HG02763 (cell line): ENCODE results near the gene ZFP36.

Experiments
- ATAC-seq: cut with Tn5 transposase; IDR thresholded peaks from one replicate; pipeline ENCODE4 v1.9.1; 2021; ENCODE audit warnings: mild to moderate bottlenecking, moderate library complexity; ENCODE audit not compliant: unreplicated experiment

The ZFP36 gene

DNA sequence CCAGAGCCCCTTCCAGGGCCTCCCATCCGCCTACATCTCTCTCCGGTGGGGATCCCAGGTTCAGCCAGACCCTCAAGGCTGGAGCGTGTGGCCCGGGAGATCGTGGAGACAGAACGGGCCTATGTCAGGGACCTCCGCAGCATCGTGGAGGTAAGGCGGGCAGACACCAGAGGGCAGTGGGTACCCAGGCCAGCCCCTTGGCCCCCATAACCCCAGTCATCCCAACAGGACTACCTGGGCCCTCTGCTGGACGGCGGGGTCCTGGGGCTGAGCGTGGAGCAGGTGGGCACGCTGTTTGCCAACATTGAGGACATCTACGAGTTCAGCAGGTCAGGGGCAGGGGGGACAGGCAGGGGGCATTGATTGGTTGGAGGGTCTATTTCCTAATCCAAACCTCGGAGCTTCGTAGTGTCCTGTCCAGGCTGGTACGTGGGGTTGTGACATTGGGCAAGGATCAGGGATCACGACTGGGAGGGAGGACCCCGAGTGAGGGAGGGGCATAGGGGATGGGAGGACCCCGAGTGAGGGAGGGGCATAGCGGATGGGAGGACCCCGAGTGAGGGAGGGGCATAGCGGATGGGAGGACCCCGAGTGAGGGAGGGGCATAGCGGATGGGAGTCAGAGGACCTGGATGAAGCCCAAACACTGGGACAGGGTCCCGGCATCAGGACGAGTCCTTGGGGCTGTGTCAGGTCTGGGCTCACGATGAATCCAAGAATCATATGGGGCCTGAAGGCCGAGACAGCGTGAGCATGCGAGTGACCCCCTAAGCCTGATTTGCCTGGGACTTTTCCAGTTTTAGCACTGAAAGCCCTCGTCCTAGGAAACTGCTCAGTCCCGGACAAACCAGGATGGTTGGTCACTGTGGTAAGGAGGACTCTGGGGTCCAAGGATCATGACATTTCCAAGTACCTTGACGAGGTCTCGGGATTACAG, 8.7 kb downstream of the ZFP36 start:
- ATAC-seq: no peak

DNA sequence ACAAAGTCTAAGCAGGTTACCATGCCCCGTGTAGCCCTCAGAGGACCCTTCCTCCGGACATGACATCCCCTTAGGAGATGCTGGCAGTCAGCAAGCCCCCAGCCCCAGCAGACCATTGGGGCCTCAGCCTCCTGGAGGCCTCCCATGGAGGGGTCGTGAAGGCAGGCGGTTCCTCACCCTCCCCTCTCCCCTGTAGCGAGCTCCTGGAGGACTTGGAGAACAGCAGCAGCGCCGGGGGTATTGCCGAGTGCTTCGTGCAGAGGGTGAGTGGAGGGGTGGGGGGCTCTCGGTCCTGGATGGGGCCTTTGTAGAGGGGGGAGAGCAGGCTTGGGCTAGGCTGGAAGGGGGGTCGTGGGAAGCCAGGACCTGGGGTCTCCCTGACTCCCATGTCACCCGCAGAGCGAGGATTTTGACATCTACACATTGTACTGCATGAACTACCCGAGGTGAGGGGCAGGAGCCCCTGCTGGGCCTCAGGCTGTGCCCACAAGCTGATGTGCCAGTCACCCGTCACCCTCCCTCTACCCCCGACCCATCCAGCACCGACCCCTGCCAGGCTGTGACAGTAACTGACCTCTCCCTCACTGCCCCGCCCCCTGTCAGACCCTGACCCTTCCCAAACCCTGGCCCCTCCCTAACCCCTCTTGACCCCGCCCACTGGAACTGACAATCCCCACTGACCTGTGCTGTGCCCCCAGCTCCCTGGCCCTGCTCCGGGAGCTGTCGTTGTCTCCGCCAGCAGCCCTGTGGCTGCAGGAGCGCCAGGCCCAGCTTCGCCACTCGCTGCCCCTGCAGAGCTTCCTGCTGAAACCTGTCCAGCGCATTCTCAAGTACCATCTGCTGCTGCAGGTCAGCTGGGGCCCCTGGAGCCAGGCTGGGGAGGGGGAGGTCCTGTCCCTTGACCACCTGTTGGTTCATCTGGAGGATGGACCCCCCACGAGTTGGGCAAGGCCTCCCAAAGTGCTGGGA, 9.8 kb downstream of the ZFP36 start:
- ATAC-seq: no peak

GRCh38 chr19:39417463-39418181, 11.0 kb downstream of the ZFP36 start:
- ATAC-seq: no peak

DNA sequence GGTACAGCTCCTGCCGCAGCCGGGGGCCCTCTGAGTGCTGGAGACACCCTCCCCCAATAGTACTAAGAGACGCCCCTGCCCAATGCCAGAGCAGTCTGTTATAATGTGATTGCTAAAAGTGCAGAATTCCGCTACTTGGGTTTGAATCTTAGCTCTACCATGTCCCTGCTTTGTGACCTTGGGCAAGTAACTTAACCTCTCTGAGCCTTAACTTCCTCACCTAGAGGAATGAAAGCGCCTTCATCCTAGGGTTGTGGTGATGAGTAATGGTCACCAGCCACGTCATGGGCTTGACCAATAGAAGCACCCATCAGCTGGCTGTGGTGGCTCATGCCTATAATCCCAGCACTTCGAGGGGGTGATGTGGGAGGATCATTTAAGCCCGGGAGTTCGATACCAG, 12.4 kb downstream of the ZFP36 start:
- no peak for ATAC-seq

DNA sequence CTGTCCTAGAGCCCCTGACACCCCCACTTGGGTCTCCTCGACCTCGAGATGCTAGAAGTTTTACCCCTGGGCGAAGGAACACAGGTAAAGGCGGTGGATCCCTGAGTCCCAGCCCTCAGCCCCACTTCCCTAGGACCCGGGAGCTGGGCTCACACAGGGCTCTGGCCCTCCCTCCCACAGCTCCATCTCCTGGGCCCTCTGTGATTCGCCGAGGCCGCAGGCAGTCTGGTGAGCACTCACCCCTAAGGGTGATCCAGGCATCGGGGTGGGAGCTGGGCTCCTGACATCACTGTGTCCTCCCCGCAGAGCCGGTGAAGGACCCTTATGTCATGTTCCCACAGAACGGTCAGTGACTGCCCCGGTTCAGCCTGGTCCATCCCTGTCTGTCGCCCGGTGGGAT, 14.1 kb downstream of the ZFP36 start:
- ATAC-seq: no peak

DNA sequence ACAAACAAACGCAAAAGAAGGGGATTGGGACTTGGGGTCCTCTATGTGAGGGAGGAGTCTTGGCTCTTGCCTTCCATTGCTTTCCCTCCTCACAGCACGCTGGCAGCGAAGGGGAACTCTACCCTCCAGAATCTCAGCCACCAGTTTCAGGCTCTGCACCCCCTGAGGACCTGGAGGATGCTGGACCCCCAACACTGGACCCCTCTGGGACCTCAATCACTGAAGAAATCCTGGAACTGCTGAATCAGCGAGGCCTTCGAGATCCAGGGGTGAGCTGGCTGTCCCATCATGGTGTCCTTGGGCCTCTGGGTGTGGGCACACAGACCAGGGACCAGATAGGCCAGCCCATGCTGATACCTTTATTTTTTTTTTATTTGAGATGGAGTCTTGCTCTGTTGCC, 15.4 kb downstream of the ZFP36 start:
- no peak for ATAC-seq

DNA sequence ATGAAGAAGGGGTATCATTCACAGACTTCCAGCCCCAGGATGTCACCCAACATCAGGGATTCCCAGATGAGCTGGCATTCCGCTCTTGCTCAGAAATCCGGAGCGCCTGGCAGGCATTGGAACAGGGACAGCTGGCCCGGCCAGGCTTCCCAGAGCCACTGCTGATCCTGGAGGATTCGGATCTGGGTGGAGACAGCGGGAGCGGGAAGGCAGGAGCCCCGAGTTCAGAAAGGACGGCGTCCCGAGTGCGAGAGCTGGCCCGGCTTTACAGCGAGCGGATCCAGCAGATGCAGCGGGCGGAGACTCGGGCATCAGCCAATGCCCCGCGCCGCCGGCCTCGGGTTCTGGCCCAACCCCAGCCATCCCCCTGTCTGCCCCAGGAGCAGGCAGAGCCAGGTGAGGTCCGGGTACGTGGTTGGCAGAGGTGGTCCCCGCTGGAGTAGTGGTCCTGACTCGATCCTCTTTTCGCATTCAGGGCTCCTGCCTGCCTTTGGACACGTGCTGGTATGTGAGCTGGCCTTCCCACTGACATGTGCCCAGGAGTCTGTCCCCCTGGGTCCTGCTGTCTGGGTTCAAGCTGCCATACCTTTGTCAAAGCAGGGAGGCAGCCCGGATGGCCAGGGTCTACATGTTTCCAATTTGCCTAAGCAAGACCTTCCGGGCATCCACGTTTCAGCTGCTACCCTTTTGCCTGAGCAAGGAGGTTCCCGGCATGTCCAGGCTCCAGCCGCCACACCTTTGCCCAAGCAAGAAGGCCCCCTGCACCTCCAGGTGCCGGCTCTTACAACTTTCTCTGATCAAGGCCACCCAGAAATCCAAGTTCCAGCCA, 16.8 kb downstream of the ZFP36 start:
- no peak for ATAC-seq

- no peak for ATAC-seq
Observed at GRCh38 chr19:39424934-39425333, 18.3 kb downstream of the ZFP36 start.

GRCh38 chr19:39425744-39426143, 19.1 kb downstream of the ZFP36 start:
- ATAC-seq: no peak

- no peak for ATAC-seq
Observed at GRCh38 chr19:39426170-39426569, 19.5 kb downstream of the ZFP36 start.

GRCh38 chr19:39427707-39428106, 21.1 kb downstream of the ZFP36 start:
- ATAC-seq: no peak

DNA sequence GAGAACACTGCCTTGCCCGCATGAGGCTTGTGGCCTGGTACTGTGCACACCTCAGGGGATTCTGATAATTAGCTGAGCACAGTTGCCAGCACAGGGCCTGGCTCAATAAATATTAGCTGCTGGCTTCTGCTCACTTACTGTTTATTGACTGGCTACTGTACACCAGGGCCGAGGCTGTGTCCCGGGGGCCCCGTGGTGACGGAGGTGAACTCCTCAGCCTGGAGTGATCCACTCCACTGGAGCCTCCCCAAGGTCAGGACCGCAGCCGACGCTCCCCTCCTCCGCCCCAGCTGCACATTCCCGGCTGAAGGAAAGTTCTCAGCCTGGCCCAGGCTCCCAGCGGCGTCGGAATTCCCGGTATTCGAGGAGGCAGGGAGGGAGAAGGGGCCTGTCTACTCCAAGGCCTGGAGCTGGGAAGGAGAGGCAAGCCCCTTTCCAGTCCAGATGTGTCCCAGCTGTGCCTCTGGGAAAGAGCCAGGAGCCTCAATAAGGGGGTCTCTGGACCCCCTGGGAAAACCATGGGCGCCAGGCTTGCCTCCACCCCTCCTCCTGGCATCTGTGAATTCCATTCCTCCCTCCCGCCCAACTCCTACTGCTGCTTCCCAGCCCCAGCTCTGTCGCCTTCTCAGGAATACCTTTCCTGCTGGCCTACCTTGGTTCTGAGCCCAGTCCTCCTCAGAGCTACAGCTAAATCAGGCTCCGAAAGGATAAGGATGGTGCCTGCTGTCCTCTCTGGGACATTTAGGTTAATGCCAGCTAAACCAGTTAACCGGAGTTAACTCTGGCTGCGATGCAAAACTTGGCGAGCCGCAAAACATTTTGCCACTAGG, 21.9 kb downstream of the ZFP36 start:
- no peak for ATAC-seq

GRCh38 chr19:39430675-39431593, 24.3 kb downstream of the ZFP36 start:
- ATAC-seq: no peak

GRCh38 chr19:39432677-39433025, 26.0 kb downstream of the ZFP36 start:
- no peak for ATAC-seq

DNA sequence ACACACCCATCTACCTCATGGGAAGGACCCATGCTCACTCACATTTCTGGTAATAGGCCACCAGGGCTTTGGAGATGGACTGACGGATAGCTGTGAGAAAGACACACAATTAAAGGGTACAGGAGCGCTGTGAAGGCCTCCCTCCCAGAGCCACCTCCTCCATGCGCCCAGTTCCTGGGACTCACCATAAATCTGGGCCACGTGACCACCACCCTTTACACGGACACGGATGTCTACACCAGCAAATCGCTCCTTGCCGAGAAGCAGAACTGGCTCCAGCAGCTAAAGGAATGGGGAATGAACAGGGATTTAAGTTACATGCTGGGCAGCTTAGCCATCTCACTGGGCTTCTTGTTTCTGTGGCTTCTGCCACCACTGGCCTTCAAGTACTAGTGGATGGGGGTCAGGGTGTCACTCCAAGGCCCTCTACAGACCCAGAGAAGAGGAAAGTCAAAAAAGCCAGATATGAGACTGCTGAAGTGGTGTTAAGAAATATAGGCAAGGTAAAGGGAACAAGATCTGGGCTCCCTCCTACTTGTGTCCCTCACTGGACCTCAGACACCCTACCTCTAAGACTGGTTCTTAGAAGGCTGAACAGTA, 26.9 kb downstream of the ZFP36 start:
- ATAC-seq: no peak

- ATAC-seq: no peak
Observed at GRCh38 chr19:39434123-39435076, 27.8 kb downstream of the ZFP36 start.
